Measurements from ENCODE around the gene CCNK.

DNA sequence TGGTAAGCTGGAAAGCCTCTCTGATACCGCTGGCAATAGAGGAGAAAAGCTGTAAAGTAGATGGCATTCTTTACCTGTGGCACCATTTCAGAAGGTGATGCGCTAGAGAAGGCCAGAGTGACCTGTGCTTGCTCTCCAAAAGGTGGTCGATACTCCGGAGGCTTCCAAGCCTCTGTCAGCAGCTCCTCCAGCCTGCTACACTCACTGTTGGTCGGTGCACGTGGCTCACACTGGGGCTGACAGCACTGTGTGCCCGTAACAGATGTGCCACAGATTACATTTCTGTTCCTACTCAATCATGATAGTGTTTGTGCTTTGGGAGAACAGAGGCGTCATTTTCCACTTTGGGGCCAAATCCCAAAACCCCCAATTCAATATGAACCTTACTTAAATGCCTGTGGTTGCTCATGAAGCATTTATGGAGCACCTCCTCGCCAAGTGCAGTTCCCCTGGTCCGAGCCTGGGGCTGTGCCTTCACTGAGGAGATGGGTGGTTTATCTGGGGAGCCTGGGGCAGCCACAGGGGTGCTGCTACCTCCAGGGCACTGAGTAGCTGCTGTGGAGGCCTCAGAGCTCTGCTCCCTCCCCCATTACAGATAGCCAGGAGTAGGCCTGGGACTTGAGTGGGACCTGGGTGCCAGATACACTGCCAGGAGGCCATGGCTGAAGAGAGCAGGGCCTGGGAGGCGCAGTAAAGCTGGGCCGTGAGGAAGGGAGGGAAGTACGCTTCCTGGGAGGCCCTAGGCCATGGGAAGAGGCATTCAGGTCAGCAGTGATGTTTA lies 26.8 kb downstream of the CCNK start:
- TF ChIP-seq, protein P1, sequence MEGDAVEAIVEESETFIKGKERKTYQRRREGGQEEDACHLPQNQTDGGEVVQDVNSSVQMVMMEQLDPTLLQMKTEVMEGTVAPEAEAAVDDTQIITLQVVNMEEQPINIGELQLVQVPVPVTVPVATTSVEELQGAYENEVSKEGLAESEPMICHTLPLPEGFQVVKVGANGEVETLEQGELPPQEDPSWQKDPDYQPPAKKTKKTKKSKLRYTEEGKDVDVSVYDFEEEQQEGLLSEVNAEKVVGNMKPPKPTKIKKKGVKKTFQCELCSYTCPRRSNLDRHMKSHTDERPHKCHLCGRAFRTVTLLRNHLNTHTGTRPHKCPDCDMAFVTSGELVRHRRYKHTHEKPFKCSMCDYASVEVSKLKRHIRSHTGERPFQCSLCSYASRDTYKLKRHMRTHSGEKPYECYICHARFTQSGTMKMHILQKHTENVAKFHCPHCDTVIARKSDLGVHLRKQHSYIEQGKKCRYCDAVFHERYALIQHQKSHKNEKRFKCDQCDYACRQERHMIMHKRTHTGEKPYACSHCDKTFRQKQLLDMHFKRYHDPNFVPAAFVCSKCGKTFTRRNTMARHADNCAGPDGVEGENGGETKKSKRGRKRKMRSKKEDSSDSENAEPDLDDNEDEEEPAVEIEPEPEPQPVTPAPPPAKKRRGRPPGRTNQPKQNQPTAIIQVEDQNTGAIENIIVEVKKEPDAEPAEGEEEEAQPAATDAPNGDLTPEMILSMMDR (IDR thresholded peaks at IDR 0.05 in 8 of 11, conservative IDR thresholded peaks at IDR 0.05 in 3 of 11) = no peak
- no peak for TF ChIP-seq POLR2A (IDR thresholded peaks at IDR 0.05)

Measured in spleen (tissue), 7 donors.